GM19324 (cell line): Measurements from ENCODE around the gene DPYSL4.

Experiments
- ATAC-seq: cut with Tn5 transposase; IDR thresholded peaks from one replicate; pipeline ENCODE4 v1.9.1; 2021; ENCODE audit warnings: mild to moderate bottlenecking, moderate library complexity; ENCODE audit not compliant: unreplicated experiment, low FRiP score

DPYSL4 gene

DNA sequence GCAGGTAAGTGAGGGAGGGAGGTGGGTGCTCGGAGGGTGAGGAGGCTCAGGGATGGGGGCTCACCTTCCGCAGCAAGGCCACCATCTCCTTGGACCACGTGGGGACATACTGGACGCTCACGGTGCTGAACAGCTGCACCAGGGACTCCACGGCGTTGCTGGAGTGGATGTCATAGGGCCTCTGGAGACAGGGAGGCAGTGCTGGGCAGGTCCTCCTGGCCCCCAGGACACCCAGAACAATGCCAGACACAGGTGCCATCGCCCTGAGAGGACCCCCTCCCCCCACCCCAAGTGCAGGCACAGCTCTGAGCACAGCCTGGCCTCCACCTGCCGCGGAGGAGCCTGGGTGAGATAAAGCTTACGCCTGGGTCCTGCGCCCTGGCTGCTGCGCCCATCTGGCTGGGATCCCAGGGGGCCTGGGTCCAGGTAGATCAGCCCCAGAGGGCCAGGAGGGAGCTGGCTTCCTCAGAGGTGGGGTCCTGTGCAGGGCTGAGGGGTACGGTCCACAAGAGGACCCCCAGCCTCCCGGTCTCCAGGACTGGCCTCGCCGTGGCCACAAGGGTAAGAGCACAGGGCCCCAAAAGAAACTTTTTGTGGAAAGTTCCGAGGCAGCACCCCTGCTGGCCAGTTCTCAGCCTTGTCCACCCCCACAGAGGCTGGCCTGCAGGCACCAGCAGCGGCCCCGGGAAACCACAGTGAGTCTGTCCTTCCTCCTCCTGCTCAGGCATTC lies 37.8 kb downstream of the DPYSL4 start:
- no peak for ATAC-seq

DNA sequence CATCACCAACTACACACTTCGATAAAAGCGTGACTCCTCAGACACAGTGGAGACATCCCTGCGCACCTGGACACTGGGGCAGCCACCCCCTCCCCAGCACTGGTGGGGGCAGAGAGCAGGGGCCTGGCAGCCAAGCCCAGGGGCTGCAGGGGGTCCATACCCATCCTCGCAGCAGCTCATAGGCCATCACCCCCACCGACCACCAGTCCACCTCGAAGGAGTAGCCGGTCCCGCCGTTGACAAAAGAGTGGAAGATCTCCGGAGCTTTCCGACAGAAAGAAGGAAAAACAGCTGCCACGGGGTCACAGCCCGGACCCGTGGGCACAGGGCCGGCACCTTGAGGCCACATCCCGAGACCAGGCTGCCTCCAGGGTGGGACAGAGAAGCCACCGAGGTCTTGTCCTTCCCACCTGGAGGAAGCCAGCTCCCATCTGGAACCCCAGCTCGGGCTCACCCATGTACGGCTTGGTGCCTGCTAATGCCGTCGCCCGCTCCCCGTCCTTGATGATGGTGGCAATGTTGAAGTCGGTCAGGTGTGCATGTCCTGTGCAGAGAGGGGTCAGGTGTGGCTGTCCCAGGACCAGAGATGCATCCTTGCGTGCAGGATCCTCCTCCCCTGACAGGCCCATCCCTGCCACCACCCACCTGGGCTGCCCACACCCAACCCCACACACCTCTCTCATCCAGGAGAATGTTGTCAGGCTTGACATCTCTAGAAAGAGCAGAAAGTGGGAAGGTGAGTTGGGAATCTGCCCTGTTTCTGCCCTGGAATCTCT lies 38.5 kb downstream of the DPYSL4 start:
- no peak for ATAC-seq

DNA sequence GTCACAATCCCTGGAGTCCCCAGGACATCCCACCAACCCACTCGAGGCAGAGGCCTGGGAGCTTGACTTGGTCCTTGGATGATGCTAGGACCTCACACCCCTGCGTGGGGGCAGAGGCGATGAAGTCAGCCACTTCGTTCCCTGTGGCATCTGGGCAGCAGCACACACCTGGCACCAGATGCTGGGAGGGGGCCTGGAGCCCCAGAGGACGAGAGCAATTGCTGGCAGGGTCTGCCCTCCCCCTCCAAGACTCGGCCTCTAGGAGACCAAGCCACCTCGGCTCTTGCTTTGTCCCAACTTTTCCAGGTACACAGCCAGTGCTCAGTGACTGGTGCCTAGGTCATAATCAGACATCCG lies 39.1 kb downstream of the DPYSL4 start:
- no peak for ATAC-seq

DNA sequence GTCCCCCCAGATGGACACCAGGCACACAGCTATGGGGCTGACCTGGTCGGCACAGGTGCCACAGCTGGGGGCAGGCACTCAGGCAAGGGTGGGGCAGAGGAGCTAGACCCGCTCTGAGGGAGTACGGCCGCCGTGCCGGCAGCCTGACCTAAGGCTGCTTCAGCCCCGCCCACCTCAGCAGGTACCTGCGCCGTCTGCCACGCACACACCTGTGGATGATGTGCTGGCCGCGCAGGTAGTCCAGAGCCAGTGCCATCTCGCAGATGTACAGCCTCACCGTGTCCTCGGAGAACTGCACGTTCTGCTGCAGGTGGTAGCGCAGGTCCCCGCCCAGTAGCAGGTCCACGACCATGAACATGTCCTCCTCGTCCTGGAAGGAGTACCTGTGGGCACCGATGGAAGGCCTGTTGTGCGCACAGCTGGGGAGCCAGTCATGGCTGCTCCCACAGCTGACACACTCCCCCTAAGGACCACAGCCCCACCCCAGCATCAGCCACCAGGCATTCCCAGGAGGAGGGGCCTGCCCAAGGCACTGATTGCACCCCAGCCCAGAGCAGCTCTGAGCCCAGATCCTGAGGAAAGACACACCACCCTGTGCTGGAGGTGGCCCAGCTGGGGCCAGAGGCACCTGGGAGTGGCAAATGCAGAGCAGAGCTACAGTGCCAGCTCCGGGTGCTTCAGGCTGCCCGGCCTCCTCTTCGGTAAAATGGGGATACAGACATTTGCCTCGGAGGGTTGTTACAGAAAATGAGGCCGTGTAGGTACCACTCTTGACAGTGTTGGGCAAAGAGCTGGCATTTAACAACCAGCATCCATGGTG lies 40.0 kb downstream of the DPYSL4 start:
- ATAC-seq = no peak

DNA sequence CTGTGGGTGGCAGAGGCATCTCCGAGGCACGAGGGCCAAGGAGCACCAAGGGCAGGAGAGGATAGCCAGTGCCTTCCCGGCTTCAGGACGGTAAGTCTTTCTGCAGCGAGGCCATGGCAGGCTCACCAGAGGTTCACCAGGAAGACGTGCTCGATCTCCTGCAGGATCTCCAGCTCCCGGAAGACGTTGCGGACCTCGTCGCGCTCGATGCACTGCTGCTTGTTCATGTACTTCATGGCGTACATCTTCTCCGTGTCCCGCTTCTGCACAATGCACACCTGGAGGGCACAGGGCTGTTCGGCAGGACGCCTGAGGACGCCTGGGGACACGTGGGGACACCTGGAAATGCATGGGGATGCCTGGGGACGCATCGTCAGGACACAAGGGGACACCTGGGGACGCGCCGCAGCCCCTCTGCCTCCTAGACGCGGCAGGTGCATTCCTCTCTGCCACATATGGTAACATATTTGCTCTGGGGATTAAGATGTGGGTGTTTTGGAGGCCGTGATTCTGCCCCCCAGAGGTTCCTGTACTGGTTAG lies 41.2 kb downstream of the DPYSL4 start:
- ATAC-seq = no peak

DNA sequence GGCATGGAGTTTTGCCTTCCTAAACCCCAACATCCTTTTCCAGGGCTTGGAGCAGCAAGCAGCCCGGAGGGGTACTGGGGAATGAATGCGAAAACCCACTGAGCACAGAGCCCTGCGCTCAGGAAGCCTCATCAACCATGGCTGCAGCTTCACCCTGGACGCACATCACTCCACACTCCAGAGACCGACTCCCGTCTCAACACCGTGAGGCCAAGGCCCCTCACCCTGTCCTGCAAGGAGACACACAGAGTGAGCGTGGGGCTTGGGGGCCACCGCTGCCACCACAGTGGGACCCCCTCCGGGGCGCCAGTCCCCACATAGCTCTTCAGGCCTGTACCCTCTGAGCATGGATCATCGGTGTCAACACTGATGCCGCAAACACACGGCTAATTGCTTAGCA lies 41.9 kb downstream of the DPYSL4 start:
- ATAC-seq = no peak

DNA sequence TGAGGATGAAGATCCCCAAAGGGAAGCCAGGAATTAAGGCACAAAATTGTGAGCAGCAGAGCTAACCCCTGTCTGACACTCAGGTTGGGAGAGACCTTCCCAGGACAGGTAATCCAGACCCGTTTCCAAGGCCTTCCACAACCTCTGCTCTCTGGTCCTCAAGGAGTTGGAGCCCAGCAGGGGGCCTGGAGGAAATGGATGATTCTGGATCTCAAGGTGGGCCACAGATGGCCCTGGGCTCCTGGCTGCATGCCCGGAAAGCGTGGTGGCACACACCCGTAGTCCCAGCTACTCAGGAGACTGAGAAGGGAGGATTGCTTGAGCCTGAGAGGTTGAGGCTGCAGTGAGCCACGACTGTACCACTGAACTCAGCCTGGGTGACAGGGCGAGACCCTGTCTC lies 42.3 kb downstream of the DPYSL4 start:
- ATAC-seq = no peak

DNA sequence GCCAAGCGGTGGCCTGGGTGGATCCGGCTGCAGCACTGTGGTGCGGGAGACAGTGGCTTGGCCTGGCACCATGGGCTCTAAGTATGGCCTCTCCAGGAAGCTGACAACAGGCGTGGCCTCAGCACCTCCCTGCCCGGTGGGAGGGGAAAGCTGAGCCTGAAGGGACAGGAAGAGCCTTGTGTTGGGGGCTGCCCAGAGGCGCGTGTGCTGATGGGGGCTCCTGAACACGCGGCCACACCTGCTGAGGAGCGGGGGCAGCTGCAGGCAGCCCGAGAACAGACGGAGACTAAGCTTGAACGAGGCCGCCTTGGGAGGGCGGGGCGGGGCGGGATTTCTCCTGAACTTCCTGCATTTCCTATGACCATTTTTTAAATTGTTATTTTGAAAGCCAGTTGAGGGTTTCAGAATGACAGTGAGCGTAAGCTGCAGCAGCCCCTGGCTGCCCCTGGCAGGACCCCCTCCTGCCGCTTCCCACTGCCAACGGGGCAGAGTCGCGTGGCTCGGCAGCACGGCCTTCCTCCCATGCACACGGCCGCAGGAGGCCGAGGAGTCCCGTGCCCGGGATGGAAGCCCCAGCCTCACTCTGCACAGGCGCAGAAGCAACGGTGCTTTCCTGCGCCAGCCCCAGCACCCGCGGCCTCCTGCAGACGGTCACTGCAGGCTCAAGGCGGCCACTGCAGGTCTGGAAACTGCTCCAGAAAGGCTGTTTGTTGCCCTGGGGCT lies 43.2 kb downstream of the DPYSL4 start:
- ATAC-seq = no peak

DNA sequence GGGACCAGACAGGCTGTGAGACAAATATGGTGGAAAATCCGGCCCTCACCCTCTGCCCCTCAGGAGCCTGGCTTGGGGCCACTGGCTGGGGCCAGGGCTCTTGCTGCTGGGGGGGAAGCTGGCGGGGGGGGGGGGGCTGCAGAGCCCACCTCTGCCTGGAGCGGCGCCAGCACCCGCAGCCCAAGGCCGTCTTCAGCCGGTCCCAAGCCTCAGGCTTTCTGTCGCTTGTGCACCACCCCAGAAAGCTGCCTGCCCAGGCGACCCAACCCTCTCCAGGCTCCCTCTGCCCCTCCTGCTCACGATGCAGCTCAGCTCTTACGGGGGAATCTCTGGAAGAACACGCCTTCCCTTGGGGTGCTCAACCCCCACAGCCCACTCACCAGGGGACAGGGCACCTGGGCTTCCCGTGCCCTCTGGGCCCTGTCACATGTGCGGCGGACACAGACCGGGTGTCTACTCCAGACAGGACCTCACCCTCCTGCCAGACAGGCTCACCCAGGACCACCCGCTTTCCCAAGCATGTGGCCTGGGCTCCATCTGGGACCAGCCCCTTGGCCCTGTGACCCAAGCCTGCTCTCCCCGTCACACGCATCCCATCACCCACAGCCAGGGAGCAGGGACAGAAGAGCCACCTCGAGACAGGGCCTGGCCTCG lies 43.9 kb downstream of the DPYSL4 start:
- ATAC-seq = no peak

DNA sequence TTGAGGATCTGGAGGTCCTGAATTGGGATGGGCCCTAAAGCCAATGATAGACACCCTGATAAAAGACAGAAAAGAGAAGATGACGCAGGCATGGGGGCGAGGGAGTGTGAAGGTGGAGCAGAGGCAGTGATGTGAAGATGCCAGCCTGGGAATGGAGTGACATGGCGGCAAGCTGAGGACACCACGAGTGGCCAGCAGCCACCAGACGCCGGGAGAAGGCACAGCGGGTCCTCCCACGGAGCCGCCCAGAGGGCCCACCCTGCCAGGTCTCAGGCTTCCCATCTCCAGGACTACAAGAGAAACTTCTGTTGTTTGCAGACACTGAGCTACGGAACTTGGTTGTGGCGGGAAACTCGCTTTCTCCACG lies 44.9 kb downstream of the DPYSL4 start:
- ATAC-seq = no peak

DNA sequence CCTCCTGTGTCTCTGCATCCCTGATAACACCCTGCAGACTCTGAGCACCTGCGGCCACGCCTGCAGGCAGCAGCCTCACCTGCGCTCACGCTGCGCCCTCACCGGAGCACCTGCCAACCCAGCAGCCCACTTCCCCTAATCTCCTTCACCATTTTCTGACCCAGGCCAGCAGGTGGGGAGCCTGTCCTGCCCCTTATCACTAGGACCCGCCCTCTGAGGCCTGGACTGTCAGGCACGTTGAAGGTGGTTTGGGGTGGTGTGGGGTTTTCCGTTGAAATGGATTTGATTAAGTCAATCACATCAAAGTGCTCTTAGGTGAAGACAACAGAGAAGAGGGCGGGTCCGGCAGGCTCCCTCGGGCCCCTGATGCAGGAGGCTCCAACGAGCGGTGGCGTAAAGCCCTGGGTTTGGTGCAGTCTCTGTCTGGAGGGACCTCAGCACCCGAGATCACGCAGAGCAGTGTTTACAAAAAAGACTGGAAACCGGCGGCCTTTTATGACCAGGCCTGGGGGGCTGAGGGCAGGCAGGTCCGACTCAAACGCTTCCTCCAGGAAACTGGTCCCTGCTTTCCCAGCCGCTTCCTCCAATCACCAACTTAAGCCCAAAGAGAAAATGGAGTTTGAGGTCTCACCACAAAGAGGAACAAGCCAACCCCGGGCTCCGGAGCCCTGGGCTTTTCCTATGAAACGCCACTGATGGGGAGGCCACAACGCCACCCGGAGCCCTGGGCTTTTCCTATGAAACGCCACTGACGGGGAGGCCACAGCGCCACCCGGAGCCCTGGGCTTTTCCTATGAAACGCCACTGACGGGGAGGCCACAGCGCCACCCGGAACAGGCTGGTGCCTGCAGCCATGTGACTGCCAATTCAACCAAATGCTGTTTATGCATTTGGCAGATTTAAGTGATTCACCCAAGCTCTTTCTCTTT lies 45.5 kb downstream of the DPYSL4 start:
- ATAC-seq = no peak

DNA sequence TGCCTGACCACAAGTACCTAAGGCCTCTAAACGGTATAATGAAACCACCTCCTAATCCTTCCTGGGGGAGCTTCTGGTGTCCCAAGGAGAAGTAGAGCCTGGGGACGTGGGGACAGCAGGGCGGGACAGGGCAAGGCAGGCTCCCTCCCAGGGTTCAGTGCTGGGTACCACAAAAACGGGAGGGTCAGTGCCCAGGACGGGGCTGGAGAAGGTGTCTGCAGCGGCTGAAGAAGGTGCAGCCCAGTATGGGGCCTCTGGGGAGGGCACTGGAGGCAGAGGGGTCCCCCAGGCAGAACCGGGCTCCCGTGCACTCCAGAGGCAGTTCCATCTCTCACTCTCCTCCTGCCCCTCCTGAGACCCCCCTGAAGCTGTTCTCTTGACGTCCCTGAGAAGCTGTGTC lies 46.2 kb downstream of the DPYSL4 start:
- ATAC-seq = no peak

DNA sequence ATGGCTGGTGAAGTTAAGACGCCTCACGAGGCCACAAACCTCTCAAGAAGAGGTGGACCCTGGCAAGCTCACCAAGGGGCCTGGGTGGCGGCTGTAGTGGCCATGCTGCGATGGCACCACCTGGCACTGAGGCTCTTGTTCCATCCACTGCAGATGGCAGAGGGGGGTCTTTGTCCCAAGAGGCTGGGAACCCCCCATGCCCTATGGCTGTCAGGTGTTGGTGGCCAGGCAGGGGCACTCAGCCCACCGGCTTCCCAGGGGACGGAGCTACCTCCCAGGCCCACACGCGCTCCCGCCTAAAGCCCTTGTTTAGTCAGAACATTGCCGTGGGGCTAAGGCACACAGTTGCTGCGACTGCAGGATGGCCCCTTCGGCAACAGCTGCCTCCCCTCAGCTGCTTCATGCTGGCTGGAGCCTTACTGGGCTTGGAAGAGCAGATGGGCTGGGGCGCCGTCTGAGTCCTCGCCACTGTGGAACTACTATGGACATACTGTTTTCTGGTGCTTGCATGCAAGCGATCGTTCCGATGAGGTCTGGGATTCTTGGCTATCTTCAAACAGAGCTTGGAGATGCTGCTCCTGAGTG lies 46.8 kb downstream of the DPYSL4 start:
- ATAC-seq = no peak

DNA sequence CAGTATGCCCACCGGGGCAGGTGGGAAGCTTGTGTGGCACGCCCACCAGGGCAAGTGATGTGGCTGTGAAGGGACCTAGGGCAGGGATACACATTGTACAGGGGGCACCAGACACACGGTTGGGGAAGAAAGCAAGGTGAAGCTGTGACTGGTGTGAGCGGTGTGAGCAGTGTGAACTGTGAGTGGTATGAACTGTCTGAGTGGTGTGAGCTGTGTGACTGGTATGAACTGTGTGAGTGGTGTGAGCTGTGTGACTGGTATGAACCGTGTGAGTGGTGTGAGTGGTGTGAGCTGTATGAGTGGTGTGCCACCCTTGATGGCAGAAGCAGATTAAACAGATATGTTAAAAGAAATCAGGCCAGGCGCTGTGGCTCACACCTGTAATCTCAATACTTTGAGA lies 48.1 kb downstream of the DPYSL4 start:
- ATAC-seq = no peak

DNA sequence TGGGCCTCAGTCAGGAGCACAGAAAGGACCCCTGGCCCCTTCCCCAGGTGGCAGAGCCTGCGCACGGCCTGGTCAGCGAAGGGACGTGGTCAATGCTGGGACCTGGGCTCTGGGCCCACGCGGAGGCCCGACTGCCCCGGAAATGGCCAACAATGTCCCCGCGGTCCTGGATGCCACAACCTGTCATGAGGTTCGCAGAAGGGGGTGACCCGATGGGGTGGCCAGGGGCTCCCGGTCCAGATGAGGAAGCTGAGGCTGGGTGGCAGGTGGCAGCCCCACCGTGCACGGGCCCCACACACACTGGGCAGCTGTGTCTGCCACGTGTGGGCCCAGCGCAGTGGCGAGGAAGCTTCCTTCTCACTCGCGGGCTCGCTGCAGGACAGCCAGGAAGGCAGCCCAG lies 49.4 kb downstream of the DPYSL4 start:
- no peak for ATAC-seq

DNA sequence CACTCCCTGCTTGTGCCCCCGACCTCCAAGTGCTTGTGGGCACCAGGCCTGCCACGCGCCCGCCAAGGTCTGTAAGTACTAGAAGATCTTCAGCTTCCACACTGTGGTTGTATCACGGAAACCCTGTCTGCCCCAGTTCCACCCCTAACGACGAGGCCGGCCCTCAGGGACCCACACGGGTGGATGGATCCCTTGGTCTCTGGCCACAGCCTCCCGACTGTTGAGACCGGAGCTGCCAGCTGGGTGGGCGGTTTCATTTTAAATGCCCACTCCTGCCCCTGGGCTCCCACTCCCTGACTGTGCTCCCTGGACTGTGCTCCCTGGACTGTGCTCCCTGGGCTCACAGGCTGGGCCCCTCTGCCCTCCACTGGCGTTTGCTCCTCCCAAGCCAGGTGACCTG lies 50.1 kb downstream of the DPYSL4 start:
- no peak for ATAC-seq

DNA sequence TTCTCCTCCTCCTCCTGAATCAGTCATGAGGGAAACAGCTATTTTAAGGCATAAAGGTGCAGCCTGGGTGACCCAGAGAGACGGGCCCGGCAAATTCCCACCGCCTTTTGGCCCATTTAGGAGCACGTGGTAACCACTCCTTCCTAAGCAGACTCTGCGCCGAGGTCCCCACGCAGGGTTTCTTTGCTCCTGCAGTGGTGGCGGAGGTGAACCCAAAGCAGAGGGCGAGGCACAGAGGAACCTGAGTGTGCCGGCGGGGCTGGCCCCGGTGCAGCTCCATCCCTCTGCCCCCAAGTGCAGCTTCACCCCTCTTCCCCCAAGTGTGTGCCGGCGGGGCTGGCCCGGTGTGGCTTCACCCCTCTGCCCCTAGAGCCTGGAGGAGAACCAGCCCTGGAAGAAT lies 50.6 kb downstream of the DPYSL4 start:
- ATAC-seq = no peak

DNA sequence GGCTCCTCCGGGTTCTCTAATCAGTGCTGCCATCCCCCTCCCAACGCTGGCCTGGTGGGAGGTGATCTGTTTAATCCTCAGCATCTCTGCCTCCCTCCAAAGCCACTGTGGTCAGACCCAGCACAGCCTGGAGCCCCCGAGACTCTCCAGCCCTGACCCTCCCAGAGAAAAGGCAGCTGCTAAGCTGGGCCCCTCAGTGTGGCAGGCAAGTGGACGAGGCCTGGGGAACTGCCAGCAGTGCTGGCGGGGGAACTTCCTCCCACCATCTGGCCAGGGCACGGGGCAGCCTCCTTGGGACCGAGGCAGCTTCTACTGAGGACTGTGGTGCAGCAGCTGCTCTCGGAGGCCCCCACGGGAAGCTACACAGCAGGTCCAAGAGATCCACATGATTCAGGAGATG lies 51.1 kb downstream of the DPYSL4 start:
- no peak for ATAC-seq
